ENCODE results near the gene NPEPPS. TPM values are rescaled to one million over a fixed set of nuclear protein-coding genes. Genes with fewer than 3 reads are reported as not detected.

The NPEPPS gene
- total and polyA plus RNA-seq, 2 donors (not counting 3 experiments of a cell fraction or from before 2014, with no cell fraction given) = 69.2 to 102 TPM

DNA sequence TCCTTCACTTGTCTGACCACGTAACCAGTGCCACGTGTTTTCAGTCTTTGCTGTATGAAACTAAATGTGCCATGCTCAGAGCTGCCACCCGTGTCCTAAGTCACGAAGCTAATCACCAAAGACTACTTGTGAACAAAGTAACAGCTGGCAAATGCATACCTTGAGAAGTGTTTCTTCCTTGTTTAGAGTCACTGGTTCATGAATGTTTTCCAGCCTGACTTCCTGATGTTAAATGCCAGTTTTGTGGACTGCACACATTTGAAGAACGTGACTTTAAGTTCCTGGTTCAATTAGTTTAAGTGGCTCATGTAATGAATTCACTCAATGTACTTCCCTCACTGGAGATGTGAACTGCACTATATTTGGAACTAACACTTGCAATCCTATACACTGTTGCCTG is 98.9 kb downstream of the NPEPPS start:
- Histone ChIP-seq H3K79me2 (ENCODE audit: control insufficient read depth, insufficient read depth, low read length) (no peaks in the 10 kb centered on the region), H3K4me2 (ENCODE audit: insufficient read depth, low read length) (no peak overlapping the region), H2AFZ (ENCODE audit: low read depth, low read length) (no peak overlapping the region), H3K9me1 (replicated peaks; ENCODE audit: control insufficient read depth, extremely low read depth, insufficient read depth, low read length) (no peaks in the 10 kb centered on the region), H3K4me3 (replicated peaks in 1 of 3; ENCODE audit: insufficient read depth in 1 of 3, low read depth in 1 of 3, low read length in 3 of 3) (no peak overlapping the region), H4K20me1 (replicated peaks; ENCODE audit: control insufficient read depth, extremely low read depth, insufficient read depth, low read length) (no peaks in the 10 kb centered on the region), H3K9ac (replicated peaks; ENCODE audit: extremely low read depth, insufficient read depth, low read length) (no peak overlapping the region), H3K4me1 (ENCODE audit: control insufficient read depth, extremely low read depth, insufficient read depth, low read length) (no peaks in the 10 kb centered on the region), H3K9me3 (replicated peaks; ENCODE audit: control insufficient read depth, insufficient read depth, low read length) (no peaks in the 10 kb centered on the region), H3K27ac (ENCODE audit: insufficient read depth, low read depth, low read length) (no peak overlapping the region), H3K27me3 (ENCODE audit: control insufficient read depth in 2 of 2, insufficient read depth in 2 of 2, low read length in 2 of 2) (no peaks in the 10 kb centered on the region), H3K36me3 (ENCODE audit: control insufficient read depth in 2 of 2, extremely low read depth in 1 of 2, insufficient read depth in 2 of 2, low read length in 2 of 2) (no peaks in the 10 kb centered on the region)
- intact Hi-C loops (cut with micrococcal nuclease) = no loop called here
- dilution Hi-C loops (cut with MboI; ENCODE audit: extremely low pct_ligation_motif_present, low sequenced_read_pairs) = no loop called here
- FAIRE-seq = peak; percentile 28
- BruUV-seq (replicated peaks) = no TSS peak
- TF ChIP-seq FOS (IDR thresholded peaks at IDR 0.05; ENCODE audit: borderline replicate concordance, insufficient read depth, low read length) = no peak
- no peak for TF ChIP-seq GATA2 (IDR thresholded peaks at IDR 0.05; ENCODE audit: insufficient read depth, insufficient read length, low read depth, low read length)
- no peak for TF ChIP-seq JUN (IDR thresholded peaks at IDR 0.05; ENCODE audit: borderline replicate concordance, insufficient read depth, insufficient read length, low read depth)
- no peak for TF ChIP-seq POLR2AphosphoS5 (IDR thresholded peaks at IDR 0.05; ENCODE audit: insufficient read depth, low read depth, low read length)
- TF ChIP-seq EZH2 (IDR thresholded peaks at IDR 0.05; ENCODE audit: borderline replicate concordance, low read depth, low read length, severe bottlenecking) = no peak
- no peak for TF ChIP-seq MYC (IDR thresholded peaks at IDR 0.05; ENCODE audit: low read depth, low read length)
- TF ChIP-seq, protein P1, sequence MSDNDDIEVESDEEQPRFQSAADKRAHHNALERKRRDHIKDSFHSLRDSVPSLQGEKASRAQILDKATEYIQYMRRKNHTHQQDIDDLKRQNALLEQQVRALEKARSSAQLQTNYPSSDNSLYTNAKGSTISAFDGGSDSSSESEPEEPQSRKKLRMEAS (IDR thresholded peaks at IDR 0.05; ENCODE audit: insufficient read depth, insufficient read length) = no peak
- TF ChIP-seq, protein P2, sequence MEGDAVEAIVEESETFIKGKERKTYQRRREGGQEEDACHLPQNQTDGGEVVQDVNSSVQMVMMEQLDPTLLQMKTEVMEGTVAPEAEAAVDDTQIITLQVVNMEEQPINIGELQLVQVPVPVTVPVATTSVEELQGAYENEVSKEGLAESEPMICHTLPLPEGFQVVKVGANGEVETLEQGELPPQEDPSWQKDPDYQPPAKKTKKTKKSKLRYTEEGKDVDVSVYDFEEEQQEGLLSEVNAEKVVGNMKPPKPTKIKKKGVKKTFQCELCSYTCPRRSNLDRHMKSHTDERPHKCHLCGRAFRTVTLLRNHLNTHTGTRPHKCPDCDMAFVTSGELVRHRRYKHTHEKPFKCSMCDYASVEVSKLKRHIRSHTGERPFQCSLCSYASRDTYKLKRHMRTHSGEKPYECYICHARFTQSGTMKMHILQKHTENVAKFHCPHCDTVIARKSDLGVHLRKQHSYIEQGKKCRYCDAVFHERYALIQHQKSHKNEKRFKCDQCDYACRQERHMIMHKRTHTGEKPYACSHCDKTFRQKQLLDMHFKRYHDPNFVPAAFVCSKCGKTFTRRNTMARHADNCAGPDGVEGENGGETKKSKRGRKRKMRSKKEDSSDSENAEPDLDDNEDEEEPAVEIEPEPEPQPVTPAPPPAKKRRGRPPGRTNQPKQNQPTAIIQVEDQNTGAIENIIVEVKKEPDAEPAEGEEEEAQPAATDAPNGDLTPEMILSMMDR (IDR thresholded peaks at IDR 0.05; ENCODE audit: extremely low read depth in 1 of 2, insufficient read depth in 1 of 2, low read depth in 1 of 2, low read length in 2 of 2) = no peak
- no peak for TF ChIP-seq POLR2A (IDR thresholded peaks at IDR 0.05; ENCODE audit: low read depth, low read length)
- ChIA-PET CTCF (no interaction called here), POLR2A (no interaction called here)
- DNase-seq (ENCODE audit: low read depth, low spot score) = no peak

Data from endothelial cell of umbilical vein (primary cell).